ENCODE results near the gene CLIP1. TPM values are rescaled to one million over a fixed set of nuclear protein-coding genes. Genes with fewer than 3 reads are reported as not detected.
A peak's percentile ranks its signal among the peaks of the same experiment; 100 is the strongest.

The CLIP1 gene
- total and polyA plus RNA-seq, 2 of the 13 experiments (the other 11 are each of a cell fraction or from before 2014, with no cell fraction given): 28.9 to 43.7 TPM

- TF ChIP-seq MTF2 (CRISPR knock-in tag; IDR thresholded peaks at IDR 0.05; ENCODE audit: borderline replicate concordance) (peak; percentile 75; the same call in 1 of the 2 replicates), ZNF556 (CRISPR knock-in tag; IDR thresholded peaks at IDR 0.05; ENCODE audit: borderline replicate concordance) (peak; percentile 88; the same call in 1 of the 2 replicates), BRCA1 (CRISPR knock-in tag; IDR thresholded peaks at IDR 0.05) (no peak; the same call in 1 of the 2 replicates), CCAR2 (optimal IDR thresholded peaks at IDR 0.05; ENCODE audit: low read depth, low read length) (no peak), SMC3 (IDR thresholded peaks at IDR 0.05; ENCODE audit: low read length) (no peak), MED13 (CRISPR knock-in tag; IDR thresholded peaks at IDR 0.05) (peak; percentile 48; the same call in 1 of the 2 replicates), GMEB1 (CRISPR knock-in tag; IDR thresholded peaks at IDR 0.05; ENCODE audit: borderline replicate concordance) (peak; percentile 98), ZNF777 (CRISPR knock-in tag; IDR thresholded peaks at IDR 0.05) (0 out of 2 replicates have a peak, but pooled peaks have one; percentile 59), ZBTB21 (CRISPR knock-in tag; IDR thresholded peaks at IDR 0.05) (peak; percentile 15; the same call in 1 of the 2 replicates), EED (CRISPR knock-in tag; IDR thresholded peaks at IDR 0.05) (peak; percentile 69), HCFC1 (IDR thresholded peaks at IDR 0.05; ENCODE audit: low read depth, low read length) (peak; percentile 72), XRCC5 (optimal IDR thresholded peaks at IDR 0.05; ENCODE audit: low read length) (peak; percentile 36), TRIM24 (CRISPR knock-in tag; IDR thresholded peaks at IDR 0.05) (no peak), ZNF234 (CRISPR knock-in tag; conservative IDR thresholded peaks at IDR 0.05) (no peak), MYC (CRISPR knock-in tag; IDR thresholded peaks at IDR 0.05; ENCODE audit: borderline replicate concordance) (peak; percentile 94)
- TF ChIP-seq, protein P1, sequence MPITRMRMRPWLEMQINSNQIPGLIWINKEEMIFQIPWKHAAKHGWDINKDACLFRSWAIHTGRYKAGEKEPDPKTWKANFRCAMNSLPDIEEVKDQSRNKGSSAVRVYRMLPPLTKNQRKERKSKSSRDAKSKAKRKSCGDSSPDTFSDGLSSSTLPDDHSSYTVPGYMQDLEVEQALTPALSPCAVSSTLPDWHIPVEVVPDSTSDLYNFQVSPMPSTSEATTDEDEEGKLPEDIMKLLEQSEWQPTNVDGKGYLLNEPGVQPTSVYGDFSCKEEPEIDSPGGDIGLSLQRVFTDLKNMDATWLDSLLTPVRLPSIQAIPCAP (CRISPR knock-in tag; IDR thresholded peaks at IDR 0.05; ENCODE audit: low read depth): no peak
- TF ChIP-seq, protein P2, sequence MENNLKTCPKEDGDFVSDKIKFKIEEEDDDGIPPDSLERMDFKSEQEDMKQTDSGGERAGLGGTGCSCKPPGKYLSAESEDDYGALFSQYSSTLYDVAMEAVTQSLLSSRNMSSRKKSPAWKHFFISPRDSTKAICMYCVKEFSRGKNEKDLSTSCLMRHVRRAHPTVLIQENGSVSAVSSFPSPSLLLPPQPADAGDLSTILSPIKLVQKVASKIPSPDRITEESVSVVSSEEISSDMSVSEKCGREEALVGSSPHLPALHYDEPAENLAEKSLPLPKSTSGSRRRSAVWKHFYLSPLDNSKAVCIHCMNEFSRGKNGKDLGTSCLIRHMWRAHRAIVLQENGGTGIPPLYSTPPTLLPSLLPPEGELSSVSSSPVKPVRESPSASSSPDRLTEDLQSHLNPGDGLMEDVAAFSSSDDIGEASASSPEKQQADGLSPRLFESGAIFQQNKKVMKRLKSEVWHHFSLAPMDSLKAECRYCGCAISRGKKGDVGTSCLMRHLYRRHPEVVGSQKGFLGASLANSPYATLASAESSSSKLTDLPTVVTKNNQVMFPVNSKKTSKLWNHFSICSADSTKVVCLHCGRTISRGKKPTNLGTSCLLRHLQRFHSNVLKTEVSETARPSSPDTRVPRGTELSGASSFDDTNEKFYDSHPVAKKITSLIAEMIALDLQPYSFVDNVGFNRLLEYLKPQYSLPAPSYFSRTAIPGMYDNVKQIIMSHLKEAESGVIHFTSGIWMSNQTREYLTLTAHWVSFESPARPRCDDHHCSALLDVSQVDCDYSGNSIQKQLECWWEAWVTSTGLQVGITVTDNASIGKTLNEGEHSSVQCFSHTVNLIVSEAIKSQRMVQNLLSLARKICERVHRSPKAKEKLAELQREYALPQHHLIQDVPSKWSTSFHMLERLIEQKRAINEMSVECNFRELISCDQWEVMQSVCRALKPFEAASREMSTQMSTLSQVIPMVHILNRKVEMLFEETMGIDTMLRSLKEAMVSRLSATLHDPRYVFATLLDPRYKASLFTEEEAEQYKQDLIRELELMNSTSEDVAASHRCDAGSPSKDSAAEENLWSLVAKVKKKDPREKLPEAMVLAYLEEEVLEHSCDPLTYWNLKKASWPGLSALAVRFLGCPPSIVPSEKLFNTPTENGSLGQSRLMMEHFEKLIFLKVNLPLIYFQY (CRISPR knock-in tag; IDR thresholded peaks at IDR 0.05; ENCODE audit: borderline replicate concordance): peak; percentile 39; the same call in 1 of the 2 replicates
- TF ChIP-seq, protein P3, sequence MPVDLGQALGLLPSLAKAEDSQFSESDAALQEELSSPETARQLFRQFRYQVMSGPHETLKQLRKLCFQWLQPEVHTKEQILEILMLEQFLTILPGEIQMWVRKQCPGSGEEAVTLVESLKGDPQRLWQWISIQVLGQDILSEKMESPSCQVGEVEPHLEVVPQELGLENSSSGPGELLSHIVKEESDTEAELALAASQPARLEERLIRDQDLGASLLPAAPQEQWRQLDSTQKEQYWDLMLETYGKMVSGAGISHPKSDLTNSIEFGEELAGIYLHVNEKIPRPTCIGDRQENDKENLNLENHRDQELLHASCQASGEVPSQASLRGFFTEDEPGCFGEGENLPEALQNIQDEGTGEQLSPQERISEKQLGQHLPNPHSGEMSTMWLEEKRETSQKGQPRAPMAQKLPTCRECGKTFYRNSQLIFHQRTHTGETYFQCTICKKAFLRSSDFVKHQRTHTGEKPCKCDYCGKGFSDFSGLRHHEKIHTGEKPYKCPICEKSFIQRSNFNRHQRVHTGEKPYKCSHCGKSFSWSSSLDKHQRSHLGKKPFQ (CRISPR knock-in tag; IDR thresholded peaks at IDR 0.05; ENCODE audit: insufficient replicate concordance): peak; percentile 47
- TF ChIP-seq, protein P4, sequence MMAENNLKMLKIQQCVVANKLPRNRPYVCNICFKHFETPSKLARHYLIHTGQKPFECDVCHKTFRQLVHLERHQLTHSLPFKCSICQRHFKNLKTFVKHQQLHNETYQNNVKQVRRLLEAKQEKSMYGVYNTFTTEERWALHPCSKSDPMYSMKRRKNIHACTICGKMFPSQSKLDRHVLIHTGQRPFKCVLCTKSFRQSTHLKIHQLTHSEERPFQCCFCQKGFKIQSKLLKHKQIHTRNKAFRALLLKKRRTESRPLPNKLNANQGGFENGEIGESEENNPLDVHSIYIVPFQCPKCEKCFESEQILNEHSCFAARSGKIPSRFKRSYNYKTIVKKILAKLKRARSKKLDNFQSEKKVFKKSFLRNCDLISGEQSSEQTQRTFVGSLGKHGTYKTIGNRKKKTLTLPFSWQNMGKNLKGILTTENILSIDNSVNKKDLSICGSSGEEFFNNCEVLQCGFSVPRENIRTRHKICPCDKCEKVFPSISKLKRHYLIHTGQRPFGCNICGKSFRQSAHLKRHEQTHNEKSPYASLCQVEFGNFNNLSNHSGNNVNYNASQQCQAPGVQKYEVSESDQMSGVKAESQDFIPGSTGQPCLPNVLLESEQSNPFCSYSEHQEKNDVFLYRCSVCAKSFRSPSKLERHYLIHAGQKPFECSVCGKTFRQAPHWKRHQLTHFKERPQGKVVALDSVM (CRISPR knock-in tag; IDR thresholded peaks at IDR 0.05): no peak; the same call in 1 of the 2 replicates
These were observed 156.1 kb downstream of the CLIP1 start, which contains the start of gene VPS33A (continued) for GRCh38 chr12:122266230-122266901.
